ENCODE data around the gene SELENON.

Gene SELENON

DNA sequence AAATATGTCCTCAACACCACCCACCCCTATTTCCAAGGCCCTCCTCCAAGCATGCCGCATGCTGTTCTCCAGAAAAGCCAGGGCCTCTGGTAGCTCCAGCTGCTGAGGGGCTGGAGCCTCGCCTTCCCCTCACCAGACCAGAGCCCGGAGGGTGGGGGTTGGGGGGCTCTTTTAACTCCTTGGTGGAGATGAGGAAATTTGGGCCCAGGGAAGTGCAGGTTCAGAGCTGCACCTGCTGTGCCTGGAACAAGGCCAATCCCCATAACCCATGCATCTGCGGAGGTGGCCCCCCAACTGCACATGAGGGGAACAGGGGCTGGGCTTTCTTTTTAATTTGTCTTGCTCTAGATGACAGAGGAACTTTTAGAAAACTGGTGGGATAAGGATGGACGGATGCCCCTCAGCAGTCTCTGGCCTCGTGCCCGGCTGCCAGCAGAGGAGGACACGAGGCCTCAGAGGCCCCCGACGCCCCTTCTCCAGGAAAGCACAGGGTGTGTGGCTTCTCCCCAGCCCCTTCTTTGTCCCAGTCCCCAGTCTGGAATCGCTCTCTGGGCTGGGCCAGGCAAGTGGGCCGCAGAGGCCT is 550 bp upstream of the SELENON start (continued):
- TF ChIP-seq, protein P1, sequence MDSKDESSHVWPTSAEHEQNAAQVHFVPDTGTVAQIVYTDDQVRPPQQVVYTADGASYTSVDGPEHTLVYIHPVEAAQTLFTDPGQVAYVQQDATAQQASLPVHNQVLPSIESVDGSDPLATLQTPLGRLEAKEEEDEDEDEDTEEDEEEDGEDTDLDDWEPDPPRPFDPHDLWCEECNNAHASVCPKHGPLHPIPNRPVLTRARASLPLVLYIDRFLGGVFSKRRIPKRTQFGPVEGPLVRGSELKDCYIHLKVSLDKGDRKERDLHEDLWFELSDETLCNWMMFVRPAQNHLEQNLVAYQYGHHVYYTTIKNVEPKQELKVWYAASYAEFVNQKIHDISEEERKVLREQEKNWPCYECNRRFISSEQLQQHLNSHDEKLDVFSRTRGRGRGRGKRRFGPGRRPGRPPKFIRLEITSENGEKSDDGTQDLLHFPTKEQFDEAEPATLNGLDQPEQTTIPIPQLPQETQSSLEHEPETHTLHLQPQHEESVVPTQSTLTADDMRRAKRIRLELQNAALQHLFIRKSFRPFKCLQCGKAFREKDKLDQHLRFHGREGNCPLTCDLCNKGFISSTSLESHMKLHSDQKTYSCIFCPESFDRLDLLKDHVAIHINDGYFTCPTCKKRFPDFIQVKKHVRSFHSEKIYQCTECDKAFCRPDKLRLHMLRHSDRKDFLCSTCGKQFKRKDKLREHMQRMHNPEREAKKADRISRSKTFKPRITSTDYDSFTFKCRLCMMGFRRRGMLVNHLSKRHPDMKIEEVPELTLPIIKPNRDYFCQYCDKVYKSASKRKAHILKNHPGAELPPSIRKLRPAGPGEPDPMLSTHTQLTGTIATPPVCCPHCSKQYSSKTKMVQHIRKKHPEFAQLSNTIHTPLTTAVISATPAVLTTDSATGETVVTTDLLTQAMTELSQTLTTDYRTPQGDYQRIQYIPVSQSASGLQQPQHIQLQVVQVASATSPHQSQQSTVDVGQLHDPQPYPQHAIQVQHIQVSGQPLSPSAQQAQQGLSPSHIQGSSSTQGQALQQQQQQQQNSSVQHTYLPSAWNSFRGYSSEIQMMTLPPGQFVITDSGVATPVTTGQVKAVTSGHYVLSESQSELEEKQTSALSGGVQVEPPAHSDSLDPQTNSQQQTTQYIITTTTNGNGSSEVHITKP (tag by site-specific recombination; IDR thresholded peaks at IDR 0.05) = peak; percentile 19; the same call in 1 of the 2 replicates
- TF ChIP-seq SP7 (tag by site-specific recombination; IDR thresholded peaks at IDR 0.05) = peak; percentile 40; the same call in 1 of the 2 replicates

DNA sequence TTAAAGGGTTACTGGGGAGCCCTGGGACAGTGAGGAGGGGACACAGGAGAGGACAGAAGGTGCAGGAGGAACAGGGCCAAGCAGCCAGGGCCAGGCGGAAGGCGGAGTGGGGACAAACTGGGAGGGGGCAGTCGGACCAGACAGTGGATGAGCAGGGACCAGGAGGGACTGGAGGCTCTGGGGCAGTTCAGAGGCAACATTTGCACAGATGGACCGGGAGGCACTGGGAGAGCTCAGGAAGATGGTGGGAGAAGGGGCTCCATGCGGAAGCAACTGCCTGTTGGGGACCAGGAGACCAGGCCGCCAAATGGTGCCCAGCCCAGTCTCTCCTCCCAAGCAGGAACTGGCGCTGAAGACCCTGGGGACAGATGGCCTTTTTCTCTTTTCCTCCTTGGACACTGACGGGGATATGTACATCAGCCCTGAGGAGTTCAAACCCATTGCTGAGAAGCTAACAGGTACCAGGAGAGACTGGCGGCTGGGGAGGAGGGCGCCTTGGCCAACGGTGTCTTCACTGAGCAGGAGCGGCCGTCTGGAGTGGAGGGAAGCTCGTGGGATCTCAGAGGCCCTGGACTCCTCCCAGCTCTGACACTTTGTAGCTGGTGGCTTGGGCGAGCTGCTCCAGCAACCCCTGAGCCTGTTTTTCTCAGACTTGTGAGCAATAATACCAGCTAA is 847 bp downstream of the SELENON start:
- ChIA-PET POLR2A (interaction anchor here (0.6 to 3.1 kb wide), 5 partner anchors 9 to 568 kb away, joined by 4 to 14 read pairs (median 6); partner anchors contain the start of genes MTFR1L and SYF2), CTCF (interaction anchor here (0.5 to 3.9 kb wide), 3 partner anchors 9 to 313 kb away, joined by 3 to 25 read pairs (median 5); no protein-coding TSS in a partner anchor)
- peak overlapping the region; percentile 60 for H3K4me3 ChIP-seq (ENCODE audit: low read depth, low read length)
- H3K36me3 ChIP-seq (ENCODE audit: control insufficient read depth in 2 of 2, insufficient read depth in 1 of 2, low read length in 2 of 2) = peaks cover 3 to 28% of the 10 kb centered on the region in 2 experiments; a peak in 2 of 3 replicates
- TF ChIP-seq ZNF121 (tag by site-specific recombination; IDR thresholded peaks at IDR 0.05) = peak; percentile 73; the same call in 1 of the 2 replicates
- peak; percentile 9; the same call in 1 of the 2 replicates for TF ChIP-seq ZNF335 (tag by site-specific recombination; conservative IDR thresholded peaks at IDR 0.05)
- TF ChIP-seq, protein P2, sequence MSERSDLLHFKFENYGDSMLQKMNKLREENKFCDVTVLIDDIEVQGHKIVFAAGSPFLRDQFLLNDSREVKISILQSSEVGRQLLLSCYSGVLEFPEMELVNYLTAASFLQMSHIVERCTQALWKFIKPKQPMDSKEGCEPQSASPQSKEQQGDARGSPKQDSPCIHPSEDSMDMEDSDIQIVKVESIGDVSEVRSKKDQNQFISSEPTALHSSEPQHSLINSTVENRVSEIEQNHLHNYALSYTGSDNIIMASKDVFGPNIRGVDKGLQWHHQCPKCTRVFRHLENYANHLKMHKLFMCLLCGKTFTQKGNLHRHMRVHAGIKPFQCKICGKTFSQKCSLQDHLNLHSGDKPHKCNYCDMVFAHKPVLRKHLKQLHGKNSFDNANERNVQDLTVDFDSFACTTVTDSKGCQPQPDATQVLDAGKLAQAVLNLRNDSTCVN (tag by site-specific recombination; optimal IDR thresholded peaks at IDR 0.05) = peak; percentile 6
- TF ChIP-seq RBAK (tag by site-specific recombination; IDR thresholded peaks at IDR 0.05) = no peak
- TF ChIP-seq, protein P3, sequence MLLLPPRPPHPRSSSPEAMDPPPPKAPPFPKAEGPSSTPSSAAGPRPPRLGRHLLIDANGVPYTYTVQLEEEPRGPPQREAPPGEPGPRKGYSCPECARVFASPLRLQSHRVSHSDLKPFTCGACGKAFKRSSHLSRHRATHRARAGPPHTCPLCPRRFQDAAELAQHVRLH (tag by site-specific recombination; IDR thresholded peaks at IDR 0.05) = no peak
- no peak for TF ChIP-seq BCL11A (tag by site-specific recombination; IDR thresholded peaks at IDR 0.05; ENCODE audit: low read depth)
- 0 out of 2 replicates have a peak, but pooled peaks have one; percentile 5 for TF ChIP-seq ZFP69B (tag by site-specific recombination; IDR thresholded peaks at IDR 0.05)
- TF ChIP-seq, protein P4, sequence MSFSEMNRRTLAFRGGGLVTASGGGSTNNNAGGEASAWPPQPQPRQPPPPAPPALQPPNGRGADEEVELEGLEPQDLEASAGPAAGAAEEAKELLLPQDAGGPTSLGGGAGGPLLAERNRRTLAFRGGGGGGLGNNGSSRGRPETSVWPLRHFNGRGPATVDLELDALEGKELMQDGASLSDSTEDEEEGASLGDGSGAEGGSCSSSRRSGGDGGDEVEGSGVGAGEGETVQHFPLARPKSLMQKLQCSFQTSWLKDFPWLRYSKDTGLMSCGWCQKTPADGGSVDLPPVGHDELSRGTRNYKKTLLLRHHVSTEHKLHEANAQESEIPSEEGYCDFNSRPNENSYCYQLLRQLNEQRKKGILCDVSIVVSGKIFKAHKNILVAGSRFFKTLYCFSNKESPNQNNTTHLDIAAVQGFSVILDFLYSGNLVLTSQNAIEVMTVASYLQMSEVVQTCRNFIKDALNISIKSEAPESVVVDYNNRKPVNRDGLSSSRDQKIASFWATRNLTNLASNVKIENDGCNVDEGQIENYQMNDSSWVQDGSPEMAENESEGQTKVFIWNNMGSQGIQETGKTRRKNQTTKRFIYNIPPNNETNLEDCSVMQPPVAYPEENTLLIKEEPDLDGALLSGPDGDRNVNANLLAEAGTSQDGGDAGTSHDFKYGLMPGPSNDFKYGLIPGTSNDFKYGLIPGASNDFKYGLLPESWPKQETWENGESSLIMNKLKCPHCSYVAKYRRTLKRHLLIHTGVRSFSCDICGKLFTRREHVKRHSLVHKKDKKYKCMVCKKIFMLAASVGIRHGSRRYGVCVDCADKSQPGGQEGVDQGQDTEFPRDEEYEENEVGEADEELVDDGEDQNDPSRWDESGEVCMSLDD (tag by site-specific recombination; IDR thresholded peaks at IDR 0.05) = peak; percentile 38; the same call in 1 of the 2 replicates
- TF ChIP-seq KLF1 (tag by site-specific recombination; IDR thresholded peaks at IDR 0.05) = 0 out of 2 replicates have a peak, but pooled peaks have one; percentile 21
- peak; percentile 47; the same call in 1 of the 2 replicates for TF ChIP-seq SP3 (tag by site-specific recombination; IDR thresholded peaks at IDR 0.05)
- TF ChIP-seq, protein P5, sequence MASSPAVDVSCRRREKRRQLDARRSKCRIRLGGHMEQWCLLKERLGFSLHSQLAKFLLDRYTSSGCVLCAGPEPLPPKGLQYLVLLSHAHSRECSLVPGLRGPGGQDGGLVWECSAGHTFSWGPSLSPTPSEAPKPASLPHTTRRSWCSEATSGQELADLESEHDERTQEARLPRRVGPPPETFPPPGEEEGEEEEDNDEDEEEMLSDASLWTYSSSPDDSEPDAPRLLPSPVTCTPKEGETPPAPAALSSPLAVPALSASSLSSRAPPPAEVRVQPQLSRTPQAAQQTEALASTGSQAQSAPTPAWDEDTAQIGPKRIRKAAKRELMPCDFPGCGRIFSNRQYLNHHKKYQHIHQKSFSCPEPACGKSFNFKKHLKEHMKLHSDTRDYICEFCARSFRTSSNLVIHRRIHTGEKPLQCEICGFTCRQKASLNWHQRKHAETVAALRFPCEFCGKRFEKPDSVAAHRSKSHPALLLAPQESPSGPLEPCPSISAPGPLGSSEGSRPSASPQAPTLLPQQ (tag by site-specific recombination; IDR thresholded peaks at IDR 0.05) = peak; percentile 84; the same call in 1 of the 2 replicates
- TF ChIP-seq ZNF600 (tag by site-specific recombination; IDR thresholded peaks at IDR 0.05) = no peak
- no peak for TF ChIP-seq ZNF112 (tag by site-specific recombination; IDR thresholded peaks at IDR 0.05)
- TF ChIP-seq SCRT2 (tag by site-specific recombination; IDR thresholded peaks at IDR 0.05) = peak; percentile 41; the same call in 1 of the 2 replicates
- no peak for TF ChIP-seq ZNF416 (tag by site-specific recombination; IDR thresholded peaks at IDR 0.05)
- TF ChIP-seq, protein P6, sequence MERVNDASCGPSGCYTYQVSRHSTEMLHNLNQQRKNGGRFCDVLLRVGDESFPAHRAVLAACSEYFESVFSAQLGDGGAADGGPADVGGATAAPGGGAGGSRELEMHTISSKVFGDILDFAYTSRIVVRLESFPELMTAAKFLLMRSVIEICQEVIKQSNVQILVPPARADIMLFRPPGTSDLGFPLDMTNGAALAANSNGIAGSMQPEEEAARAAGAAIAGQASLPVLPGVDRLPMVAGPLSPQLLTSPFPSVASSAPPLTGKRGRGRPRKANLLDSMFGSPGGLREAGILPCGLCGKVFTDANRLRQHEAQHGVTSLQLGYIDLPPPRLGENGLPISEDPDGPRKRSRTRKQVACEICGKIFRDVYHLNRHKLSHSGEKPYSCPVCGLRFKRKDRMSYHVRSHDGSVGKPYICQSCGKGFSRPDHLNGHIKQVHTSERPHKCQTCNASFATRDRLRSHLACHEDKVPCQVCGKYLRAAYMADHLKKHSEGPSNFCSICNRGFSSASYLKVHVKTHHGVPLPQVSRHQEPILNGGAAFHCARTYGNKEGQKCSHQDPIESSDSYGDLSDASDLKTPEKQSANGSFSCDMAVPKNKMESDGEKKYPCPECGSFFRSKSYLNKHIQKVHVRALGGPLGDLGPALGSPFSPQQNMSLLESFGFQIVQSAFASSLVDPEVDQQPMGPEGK (tag by site-specific recombination; IDR thresholded peaks at IDR 0.05) = peak; percentile 2; the same call in 1 of the 2 replicates
- no peaks in the 10 kb centered on the region for H3K9me3 ChIP-seq (ENCODE audit: control insufficient read depth, insufficient read depth, low read depth, low read length)
- peak overlapping the region; percentile 51; the same call in 1 of the 2 replicates for H3K27ac ChIP-seq (ENCODE audit: extremely low read depth, low read depth, low read length)
- peaks cover 2% of the 10 kb centered on the region; the same call in 1 of the 2 replicates for H3K4me1 ChIP-seq (ENCODE audit: control insufficient read depth, insufficient read depth, low read length)

Measured in HEK293 (cell line).